ENCODE results near the gene ZNF598. TPM values are rescaled to one million over a fixed set of nuclear protein-coding genes. Genes with fewer than 3 reads are reported as not detected.

ZNF598 gene
- total and polyA plus RNA-seq, 2 of the 13 experiments (the other 11 are each of a cell fraction or from before 2014, with no cell fraction given), result 13.5 to 14.2 TPM

DNA sequence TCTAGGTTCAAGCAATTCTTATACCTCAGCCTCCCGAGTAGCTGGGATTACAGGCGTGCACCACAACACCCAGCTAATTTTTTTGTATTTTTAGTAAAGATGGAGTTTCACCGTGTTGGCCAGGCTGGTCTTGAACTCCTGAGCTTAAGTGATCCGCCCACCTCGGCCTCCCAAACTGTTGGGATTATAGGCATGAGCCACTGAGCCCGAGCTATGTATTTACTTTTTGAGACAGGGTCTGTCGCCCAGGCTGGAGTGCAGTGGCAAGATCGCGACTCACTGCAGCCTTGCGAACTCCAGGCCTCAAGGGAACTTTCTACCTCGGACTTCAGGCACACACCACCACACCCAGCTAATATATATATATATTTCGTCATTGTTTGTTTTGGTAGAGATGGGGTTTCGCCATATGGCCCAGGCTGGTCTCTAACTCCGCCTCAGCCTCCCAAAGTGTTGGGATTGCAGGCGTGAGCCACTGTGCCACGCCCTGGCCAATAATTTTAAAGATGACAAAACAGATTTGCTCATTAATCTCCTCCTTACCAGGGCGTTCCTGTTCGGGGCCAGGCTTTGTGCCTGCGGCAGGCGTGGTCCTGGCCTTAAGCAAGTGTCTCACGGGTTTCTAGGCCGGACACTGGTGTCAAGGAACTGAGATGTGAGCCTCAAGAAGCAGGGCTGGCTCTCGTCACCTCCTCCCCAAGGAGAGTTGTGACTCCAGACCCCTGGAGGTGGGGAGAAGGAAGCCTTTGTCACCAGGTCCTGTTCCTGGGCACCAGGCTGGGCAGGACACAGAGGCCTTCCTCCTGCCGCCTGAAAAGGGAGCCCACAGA lies 5.7 kb upstream of the ZNF598 start (continued):
- TF ChIP-seq, protein P1, sequence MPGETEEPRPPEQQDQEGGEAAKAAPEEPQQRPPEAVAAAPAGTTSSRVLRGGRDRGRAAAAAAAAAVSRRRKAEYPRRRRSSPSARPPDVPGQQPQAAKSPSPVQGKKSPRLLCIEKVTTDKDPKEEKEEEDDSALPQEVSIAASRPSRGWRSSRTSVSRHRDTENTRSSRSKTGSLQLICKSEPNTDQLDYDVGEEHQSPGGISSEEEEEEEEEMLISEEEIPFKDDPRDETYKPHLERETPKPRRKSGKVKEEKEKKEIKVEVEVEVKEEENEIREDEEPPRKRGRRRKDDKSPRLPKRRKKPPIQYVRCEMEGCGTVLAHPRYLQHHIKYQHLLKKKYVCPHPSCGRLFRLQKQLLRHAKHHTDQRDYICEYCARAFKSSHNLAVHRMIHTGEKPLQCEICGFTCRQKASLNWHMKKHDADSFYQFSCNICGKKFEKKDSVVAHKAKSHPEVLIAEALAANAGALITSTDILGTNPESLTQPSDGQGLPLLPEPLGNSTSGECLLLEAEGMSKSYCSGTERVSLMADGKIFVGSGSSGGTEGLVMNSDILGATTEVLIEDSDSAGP (CRISPR knock-in tag; IDR thresholded peaks at IDR 0.05; ENCODE audit: borderline replicate concordance), result no peak
- no peak for TF ChIP-seq ZNF143 (CRISPR knock-in tag; IDR thresholded peaks at IDR 0.05)
- TF ChIP-seq ZSCAN12 (CRISPR knock-in tag; IDR thresholded peaks at IDR 0.05), result no peak
- TF ChIP-seq, protein P2, sequence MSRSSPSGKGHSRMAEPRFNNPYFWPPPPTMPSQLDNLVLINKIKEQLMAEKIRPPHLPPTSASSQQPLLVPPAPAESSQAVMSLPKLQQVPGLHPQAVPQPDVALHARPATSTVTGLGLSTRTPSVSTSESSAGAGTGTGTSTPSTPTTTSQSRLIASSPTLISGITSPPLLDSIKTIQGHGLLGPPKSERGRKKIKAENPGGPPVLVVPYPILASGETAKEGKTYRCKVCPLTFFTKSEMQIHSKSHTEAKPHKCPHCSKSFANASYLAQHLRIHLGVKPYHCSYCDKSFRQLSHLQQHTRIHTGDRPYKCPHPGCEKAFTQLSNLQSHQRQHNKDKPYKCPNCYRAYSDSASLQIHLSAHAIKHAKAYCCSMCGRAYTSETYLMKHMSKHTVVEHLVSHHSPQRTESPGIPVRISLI (CRISPR knock-in tag; IDR thresholded peaks at IDR 0.05; ENCODE audit: borderline replicate concordance), result no peak
- no peak for TF ChIP-seq HOXA5 (CRISPR knock-in tag; IDR thresholded peaks at IDR 0.05)
- no peak for TF ChIP-seq ZC3H13 (CRISPR knock-in tag; IDR thresholded peaks at IDR 0.05)
- TF ChIP-seq RXRB (CRISPR knock-in tag; IDR thresholded peaks at IDR 0.05; ENCODE audit: borderline replicate concordance), result no peak
- no peak for TF ChIP-seq ZNF530 (CRISPR knock-in tag; IDR thresholded peaks at IDR 0.05; ENCODE audit: low read depth)
- TF ChIP-seq ZNF607 (CRISPR knock-in tag; IDR thresholded peaks at IDR 0.05; ENCODE audit: borderline replicate concordance), result no peak
- TF ChIP-seq ZNF773 (CRISPR knock-in tag; IDR thresholded peaks at IDR 0.05; ENCODE audit: borderline replicate concordance), result no peak
- TF ChIP-seq, protein P3, sequence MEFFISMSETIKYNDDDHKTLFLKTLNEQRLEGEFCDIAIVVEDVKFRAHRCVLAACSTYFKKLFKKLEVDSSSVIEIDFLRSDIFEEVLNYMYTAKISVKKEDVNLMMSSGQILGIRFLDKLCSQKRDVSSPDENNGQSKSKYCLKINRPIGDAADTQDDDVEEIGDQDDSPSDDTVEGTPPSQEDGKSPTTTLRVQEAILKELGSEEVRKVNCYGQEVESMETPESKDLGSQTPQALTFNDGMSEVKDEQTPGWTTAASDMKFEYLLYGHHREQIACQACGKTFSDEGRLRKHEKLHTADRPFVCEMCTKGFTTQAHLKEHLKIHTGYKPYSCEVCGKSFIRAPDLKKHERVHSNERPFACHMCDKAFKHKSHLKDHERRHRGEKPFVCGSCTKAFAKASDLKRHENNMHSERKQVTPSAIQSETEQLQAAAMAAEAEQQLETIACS (CRISPR knock-in tag; IDR thresholded peaks at IDR 0.05), result no peak
- TF ChIP-seq ZNF337 (CRISPR knock-in tag; IDR thresholded peaks at IDR 0.05; ENCODE audit: borderline replicate concordance, low read depth), result no peak
- no peak for TF ChIP-seq MTERF4 (CRISPR knock-in tag; IDR thresholded peaks at IDR 0.05)
- TF ChIP-seq TARDBP (CRISPR knock-in tag; IDR thresholded peaks at IDR 0.05), result peak; percentile 39; the same call in 1 of the 2 replicates
- no peak for TF ChIP-seq ZNF75D (CRISPR knock-in tag; IDR thresholded peaks at IDR 0.05; ENCODE audit: borderline replicate concordance)
- no peak for TF ChIP-seq TSC22D2 (CRISPR knock-in tag; IDR thresholded peaks at IDR 0.05; ENCODE audit: borderline replicate concordance)
- TF ChIP-seq HDAC2 (CRISPR knock-in tag; IDR thresholded peaks at IDR 0.05), result peak; percentile 61; the same call in 1 of the 2 replicates
- no peak for TF ChIP-seq EEA1 (CRISPR knock-in tag; IDR thresholded peaks at IDR 0.05; ENCODE audit: borderline replicate concordance)
- no peak for TF ChIP-seq TOE1 (CRISPR knock-in tag; IDR thresholded peaks at IDR 0.05)
- TF ChIP-seq MYPOP (CRISPR knock-in tag; IDR thresholded peaks at IDR 0.05), result no peak
- TF ChIP-seq ZNF138 (CRISPR knock-in tag; IDR thresholded peaks at IDR 0.05; ENCODE audit: low read depth), result no peak
- TF ChIP-seq SNAPC2 (CRISPR knock-in tag; IDR thresholded peaks at IDR 0.05), result no peak
- no peak for TF ChIP-seq KMT2A (CRISPR knock-in tag; IDR thresholded peaks at IDR 0.05)
- TF ChIP-seq AKAP8 (CRISPR knock-in tag; IDR thresholded peaks at IDR 0.05), result no peak
- TF ChIP-seq ZSCAN9 (CRISPR knock-in tag; IDR thresholded peaks at IDR 0.05; ENCODE audit: borderline replicate concordance), result no peak

Measured in HepG2 (cell line).